ENCODE data around the gene GRP. TPM values are rescaled to one million over a fixed set of nuclear protein-coding genes. Genes with fewer than 3 reads are reported as not detected.

GRP gene
- total and polyA plus RNA-seq, 2 of the 4 experiments (the other 2 are of a cell fraction): not detected

GRCh38 chr18:59202258-59202820 lies 17.6 kb upstream of the GRP start:
- Histone ChIP-seq H2BK120ac (ENCODE audit: low read depth, low read length) (no peak overlapping the region), H3K79me1 (ENCODE audit: low read depth in 1 of 2, low read length in 2 of 2) (no peaks in the 10 kb centered on the region), H3K4ac (ENCODE audit: low read depth, low read length) (no peak overlapping the region), H4K5ac (ENCODE audit: low read depth, low read length) (no peak overlapping the region), H3K4me3 (ENCODE audit: insufficient read depth, low read depth, low read length) (no peak overlapping the region), H3K9me1 (ENCODE audit: insufficient read depth, low read length) (no peaks in the 10 kb centered on the region), H3K36me3 (ENCODE audit: control insufficient read depth, insufficient read depth, low read length) (no peaks in the 10 kb centered on the region), H3K4me2 (ENCODE audit: low read depth, low read length) (no peak overlapping the region), H2AK5ac (ENCODE audit: low read depth, low read length) (no peak overlapping the region), H3K9me3 (ENCODE audit: control insufficient read depth, insufficient read depth, low read length) (no peaks in the 10 kb centered on the region), H4K8ac (ENCODE audit: low read depth in 2 of 2, low read length in 2 of 2) (no peak overlapping the region), H3K56ac (ENCODE audit: extremely low read depth, insufficient read depth, low read length) (no peak overlapping the region), H2AFZ (replicated peaks; ENCODE audit: low read length, poor library complexity) (no peak overlapping the region), H3K18ac (ENCODE audit: low read depth, low read length) (no peak overlapping the region), H4K91ac (ENCODE audit: insufficient read depth, low read depth, low read length) (no peak overlapping the region), H3K27me3 (ENCODE audit: control insufficient read depth, insufficient read depth, low read length) (peaks cover 41% of the 10 kb centered on the region), H2BK20ac (ENCODE audit: low read depth, low read length) (no peak overlapping the region), H3K23ac (ENCODE audit: low read depth, low read length) (no peak overlapping the region), H3K14ac (replicated peaks; ENCODE audit: low read depth, low read length) (no peak overlapping the region), H2BK5ac (ENCODE audit: low read depth, low read length, poor library complexity, severe bottlenecking) (no peak overlapping the region), H2BK15ac (ENCODE audit: low read depth, low read length) (no peak overlapping the region), H3K27ac (ENCODE audit: insufficient read depth, low read length) (no peak overlapping the region), H3K4me1 (ENCODE audit: control insufficient read depth, insufficient read depth, low read length) (no peaks in the 10 kb centered on the region), H4K20me1 (ENCODE audit: insufficient read depth, low read length) (no peaks in the 10 kb centered on the region), H3K9ac (ENCODE audit: low read depth, low read length) (no peak overlapping the region), H2AK9ac (replicated peaks; ENCODE audit: low read depth, low read length, poor library complexity) (no peak overlapping the region)
- POLR2A ChIA-PET (ENCODE audit: unreplicated experiment): no interaction called here
- no TSS peak for BruUV-seq (replicated peaks)
- in situ Hi-C loops (cut with MboI; ENCODE audit: low sequenced_read_pairs) (no loop called here), intact Hi-C loops (cut with micrococcal nuclease) (no loop called here), dilution Hi-C loops (cut with HindIII; ENCODE audit: low sequenced_read_pairs, unreplicated experiment) (no loop called here)
- TF ChIP-seq NFE2L2 (IDR thresholded peaks at IDR 0.05; ENCODE audit: low read depth, low read length) (no peak), RCOR1 (IDR thresholded peaks at IDR 0.05; ENCODE audit: insufficient replicate concordance, low read length) (no peak), SMC3 (IDR thresholded peaks at IDR 0.05; ENCODE audit: low read depth, low read length) (no peak)
- ATAC-seq (ENCODE audit: low read depth): no peak
- DNase-seq: no peak
- CTCF ChIA-PET: interaction anchor here (1.2 kb wide), 1 partner anchor 66 kb away, joined by 3 read pairs; no protein-coding TSS in a partner anchor
